ENCODE data around the gene PXDN.
"Not testable (repeated sequence)": the region's sequence is repeated elsewhere in the genome, so short reads cannot be mapped to it uniquely, and the experiment has no call there.

The PXDN gene

DNA sequence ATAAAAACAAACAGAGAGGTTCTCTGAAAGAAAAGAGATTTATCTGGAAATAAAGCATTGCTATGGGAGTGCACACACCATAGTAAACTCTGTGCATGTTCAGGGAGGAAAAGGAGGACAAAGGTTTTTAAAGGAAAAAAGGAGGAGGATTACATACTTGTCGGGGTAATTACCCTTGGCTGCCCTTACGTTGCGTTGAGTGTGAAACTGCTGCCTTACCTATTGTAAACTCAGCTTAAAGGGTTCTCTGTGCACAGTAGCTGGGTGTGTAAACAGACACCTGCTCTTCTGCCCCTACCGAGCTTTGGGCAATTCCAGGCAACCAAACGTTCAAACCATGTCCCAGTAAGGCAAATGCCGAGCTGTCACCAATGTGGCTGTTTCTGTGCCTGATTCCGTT lies 29.6 kb upstream of the PXDN start:
- no peak for DNase-seq

DNA sequence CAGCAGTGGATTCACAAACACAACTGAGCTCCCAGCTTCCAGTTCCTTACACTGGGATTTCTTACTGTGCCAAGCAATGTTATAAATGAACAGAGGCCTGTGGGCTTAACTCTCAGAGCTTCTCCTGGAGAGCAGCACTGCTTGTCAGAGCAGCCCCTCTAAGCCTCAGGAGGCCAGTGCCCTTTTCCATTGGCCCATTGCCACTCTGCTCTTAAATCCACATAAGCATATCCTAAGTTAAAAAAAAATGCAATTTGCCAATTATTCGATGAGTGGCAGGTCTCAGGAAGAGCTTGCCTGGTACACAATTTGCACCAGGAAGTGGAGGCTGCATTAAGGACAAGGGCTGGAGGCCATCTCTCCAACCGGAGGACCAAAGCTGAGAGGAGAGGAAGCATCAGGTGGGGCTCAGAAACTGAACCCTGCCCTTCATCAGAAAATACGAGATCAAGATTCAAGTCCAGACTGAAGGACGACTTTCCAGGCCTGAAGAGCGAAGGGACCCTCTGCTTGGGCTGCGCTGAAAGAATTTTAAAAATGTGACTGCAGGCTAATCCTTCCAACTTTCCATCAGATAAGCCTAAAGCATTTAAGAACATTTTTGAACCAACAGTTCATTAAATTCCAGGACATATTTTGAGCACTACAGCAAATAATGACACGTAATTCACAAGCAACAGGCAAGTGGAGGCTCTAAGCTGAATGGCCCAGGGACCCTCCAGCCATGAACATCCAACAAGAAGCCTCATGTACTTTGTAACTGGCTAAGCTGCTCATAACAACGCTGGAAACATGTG lies 28.4 kb upstream of the PXDN start:
- no peak for DNase-seq

- no peak for DNase-seq
Observed at GRCh38 chr2:1771626-1772280, 27.4 kb upstream of the PXDN start.

- DNase-seq, result no peak
Observed at GRCh38 chr2:1770566-1771380, 26.5 kb upstream of the PXDN start.

DNA sequence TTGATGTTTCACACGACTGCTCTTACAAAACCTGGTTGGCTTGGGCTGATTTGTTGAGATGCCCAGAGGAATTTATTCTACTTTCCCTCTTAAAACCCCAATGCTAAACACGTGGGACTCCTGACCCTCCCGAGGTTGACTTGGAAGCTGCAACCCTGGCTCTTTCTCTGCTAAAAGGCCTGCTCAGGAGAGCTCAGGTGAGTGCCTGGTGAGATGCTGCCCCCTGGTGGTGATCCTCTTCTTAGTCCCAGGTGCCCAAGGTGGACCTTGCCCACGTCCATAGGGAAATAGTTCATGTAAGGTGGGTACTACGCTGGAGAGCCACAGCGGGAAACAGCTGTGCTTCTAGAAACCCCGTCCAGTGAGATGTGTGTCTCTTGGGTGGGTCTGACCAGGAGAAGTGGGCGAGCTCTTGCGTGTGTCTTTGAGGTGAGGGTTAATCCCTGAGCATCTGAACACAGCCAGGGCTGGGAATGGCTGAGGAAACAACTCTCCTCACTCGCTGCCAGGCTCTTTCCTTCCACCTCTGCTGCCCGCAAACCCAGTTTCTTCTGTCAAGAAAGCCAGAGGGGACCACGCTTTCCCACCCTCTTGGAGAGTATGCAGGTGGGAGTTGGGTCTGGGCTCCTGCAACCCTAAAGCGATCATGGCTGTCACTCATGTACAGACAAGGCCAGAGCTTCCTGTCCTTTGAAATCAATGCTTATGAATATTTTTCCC lies 25.5 kb upstream of the PXDN start:
- peak in 4 of 6 experiments; percentile 7 to 38 (median 12) for DNase-seq

GRCh38 chr2:1767939-1768691 lies 23.8 kb upstream of the PXDN start:
- no peak for DNase-seq

DNA sequence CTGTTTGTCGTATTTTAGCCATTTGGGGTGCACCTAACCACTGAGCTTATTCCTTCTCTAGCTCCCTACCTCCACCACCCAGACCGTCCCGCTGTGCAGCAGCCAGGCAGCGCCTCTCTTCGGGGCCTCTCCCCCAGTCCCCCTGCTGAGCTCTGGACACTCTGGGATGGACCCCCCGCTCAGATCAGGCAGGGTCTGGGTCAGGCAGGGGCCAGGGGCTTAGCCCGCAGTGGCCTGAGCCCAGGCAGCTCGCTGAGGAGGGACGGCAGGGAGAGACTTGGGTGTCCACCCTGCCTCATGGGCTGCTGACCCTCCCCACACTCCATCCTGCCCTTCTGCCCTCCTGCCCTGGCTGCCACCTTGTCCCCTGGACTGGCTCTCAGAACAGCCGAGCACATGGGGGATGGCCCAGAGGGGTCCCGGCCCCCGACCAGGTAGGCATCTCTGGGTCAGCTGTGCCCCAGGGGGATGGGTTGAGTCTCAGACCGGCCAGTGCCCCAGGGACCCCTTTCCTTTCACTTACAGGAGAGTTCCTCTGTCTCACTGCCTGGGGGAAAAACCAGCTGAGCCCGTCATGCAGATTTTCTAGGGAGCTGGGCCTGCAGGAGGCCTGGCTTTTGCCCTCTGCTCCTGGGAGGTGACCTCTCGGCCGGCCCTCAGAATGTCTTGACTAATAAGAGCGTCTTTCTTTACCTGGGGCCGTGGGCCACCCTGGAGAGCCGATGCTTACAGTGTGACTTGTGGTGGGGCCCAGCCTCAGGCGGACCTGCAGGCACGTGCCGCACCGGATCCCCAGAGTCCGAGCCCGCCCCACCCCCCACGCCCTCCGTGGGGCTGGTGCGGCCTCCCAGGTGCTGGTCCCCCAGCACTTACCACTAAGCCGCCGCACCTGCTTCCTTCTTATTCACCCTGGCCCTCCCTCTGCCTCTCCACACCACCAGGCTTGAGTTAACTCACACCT lies 22.8 kb upstream of the PXDN start:
- no peak for DNase-seq

DNA sequence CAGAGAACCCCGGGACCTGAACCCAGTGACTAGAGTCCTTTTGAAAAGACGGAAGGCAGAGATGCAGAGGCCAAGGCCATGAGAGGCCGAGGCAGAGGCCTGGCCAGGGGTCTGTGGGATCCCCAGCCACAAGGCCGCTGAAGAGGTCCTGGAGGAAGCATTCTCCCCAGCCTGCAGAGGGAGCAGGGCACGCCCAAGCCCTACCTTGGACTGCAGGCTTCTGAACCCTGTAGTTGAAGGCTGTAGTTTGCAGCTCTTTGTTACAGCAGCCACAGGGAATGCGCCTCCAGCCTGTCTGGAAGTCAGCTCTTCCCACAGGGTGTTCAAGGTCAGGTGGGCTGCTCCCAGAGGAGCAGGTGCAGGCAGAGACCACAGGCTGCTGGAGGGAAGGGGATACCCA lies 22.1 kb upstream of the PXDN start:
- DNase-seq, result no peak

- not testable (repeated sequence) for DNase-seq
Observed at GRCh38 chr2:1765201-1765600, 20.9 kb upstream of the PXDN start.

GRCh38 chr2:1759611-1759930 lies 15.3 kb upstream of the PXDN start:
- no peak for DNase-seq

DNA sequence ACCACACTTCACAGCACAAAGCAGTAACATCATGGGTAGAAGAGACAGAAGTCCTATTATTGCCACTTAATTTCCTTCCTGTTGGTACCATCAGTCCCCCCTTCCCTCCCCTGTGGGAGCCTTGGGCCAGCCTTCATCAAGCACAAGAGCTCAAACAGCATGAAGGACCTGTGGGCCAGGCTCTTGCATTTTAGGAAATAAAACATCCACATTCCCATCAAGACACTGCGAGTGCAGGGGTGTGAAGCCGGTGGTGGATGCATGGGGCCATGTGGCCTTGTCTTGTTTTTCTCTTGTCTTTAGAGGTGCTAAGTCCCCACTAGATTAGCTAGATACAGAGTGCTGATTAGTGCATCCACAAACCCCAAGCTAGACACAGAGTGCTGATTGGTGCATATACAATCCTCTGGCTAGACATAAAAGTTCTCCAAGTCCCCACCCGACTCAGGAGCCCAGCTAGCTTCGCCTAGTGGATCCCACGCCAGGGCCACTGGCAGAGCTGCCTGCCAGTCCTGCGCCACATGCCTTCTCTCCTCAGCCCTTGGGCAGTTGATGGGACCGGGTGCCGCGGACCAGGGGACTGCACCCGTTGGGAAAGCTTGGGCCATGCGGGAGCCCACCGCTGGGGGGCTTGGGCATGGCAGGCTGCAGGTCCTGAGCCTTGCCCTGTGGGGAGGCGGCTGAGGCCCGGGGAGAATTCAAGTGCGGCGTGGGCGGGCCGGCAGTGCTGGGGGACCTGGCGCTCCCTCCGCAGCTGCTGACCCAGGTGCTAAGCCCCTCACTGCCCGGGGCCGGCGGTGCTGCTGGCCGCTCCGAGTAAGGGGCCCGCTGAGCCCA lies 14.7 kb upstream of the PXDN start:
- no peak for DNase-seq

GRCh38 chr2:1758171-1758570 lies 13.9 kb upstream of the PXDN start:
- DNase-seq, result no peak

DNA sequence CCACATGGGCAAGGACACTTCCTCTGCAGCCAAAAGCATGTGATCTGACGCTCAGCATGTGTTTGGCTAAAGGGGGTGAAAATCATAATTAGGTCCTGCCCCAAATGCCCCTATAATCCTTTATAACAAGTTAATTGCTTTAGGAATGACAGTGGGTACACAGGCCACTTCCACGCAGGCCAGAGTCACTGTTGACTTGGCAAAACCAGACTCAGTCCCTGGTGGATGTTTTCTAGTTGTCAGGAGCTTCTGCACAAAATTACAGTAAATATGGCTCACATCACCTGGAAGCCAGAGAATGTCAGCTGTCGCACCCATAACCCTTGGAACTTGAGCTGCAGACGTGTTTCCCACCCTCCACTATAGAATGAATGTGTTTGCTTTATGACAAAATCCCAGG lies 13.3 kb upstream of the PXDN start:
- no peak for DNase-seq

DNA sequence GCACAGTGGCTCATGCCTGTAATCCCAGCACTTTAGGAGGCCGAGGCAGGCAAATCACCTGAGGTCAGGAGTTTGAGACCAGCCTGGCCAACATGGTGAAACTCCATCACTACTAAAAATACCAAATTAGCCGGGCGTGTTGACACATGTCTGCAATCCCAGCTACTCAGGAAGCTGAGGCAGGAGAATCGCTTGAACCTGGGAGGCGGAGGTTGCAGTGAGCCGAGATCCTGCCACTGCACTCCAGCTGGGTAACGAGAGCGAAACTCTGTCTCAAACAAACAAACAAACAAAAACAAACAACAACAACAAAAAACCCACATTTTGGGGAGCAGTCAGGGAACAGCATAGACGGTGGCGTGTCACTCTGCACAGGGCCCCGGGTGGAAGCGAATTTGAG lies 12.8 kb upstream of the PXDN start:
- not testable (repeated sequence) for DNase-seq

DNA sequence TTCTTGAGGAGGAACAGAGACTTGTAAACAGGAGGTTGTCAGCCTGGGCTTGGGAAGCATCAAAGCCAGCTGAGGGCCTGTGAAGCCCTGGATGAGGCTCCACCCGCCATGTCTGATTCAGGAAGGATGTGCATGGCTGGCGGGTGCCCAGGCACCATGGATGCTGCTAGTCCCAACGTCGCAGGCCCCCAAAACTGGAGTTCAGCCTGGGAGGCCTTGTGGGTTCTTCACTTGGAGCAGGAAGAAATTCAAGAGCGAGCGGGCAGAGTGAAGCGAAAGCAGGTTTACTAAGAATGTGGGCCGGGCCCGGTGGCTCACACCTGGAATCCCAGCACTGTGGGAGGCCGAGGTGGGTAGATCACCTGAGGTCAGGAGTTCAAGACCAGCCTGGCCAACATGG lies 12.1 kb upstream of the PXDN start:
- no peak for DNase-seq

- no peak for DNase-seq
Observed at GRCh38 chr2:1755436-1756191, 11.3 kb upstream of the PXDN start.

DNA sequence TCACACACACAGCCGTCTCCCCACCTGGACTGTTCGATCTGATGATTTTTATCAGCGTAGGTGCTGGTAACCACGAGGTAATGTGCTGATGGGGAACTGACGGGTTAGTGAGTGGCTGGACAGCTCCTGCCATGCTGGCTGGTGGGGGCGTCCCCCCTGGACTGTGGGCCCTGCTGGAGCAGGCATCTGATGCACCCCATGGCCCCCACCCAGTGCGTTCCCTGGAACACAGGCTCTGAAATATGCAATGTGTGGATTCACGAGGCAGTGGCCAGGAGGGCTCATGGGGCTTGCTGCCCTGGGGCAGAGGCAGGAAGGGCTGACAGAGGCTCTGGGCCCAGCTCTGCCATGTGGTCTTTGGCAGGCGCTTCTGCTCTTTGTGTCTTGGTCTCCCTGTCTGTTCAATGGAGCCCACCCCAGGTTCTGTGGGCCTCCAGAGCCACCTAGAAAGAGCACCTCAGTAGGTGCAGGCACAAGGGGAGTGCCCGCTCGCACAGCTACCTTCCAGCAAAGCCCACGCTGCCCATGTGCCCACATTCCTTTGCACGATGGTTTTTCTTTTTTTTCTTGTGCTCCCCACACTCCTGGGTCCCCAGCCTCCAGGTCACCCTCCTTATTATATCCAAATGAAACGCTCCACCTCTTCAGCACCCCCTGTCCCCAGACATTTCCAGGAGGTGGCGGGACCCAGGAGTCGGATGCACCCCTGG lies 10.3 kb upstream of the PXDN start:
- DNase-seq, result no peak

- no peak for DNase-seq
Observed at GRCh38 chr2:1754046-1754445, 9.7 kb upstream of the PXDN start.

DNA sequence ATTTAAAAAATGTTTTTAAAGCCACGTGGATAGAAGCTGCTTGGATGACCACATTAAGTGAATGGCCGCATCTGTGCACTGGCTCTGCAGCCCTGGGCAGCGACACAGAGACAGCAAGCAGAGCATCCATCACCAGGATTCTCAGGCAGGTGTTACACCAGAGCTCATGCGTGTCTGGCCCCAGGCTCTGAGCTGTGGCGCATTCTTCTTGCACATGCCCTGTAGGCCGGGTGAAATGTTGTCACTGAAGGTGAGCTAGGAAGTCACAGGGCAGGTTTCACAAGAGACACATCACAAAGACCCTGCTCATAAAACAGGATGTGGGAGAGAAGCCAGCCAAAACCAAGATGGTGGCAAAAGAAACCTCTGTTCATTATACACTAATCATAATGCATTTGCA lies 8.4 kb upstream of the PXDN start:
- peak in 1 of 6 experiments; percentile 6 for DNase-seq
